Panc1 (cell line): ENCODE results near the gene POLR3B. TPM values are rescaled to one million over a fixed set of nuclear protein-coding genes. Genes with fewer than 3 reads are reported as not detected.

ENCODE experiments used
- ATAC-seq: fragments of 200-7000 bp; cut with Tn5 transposase; 2 replicates; pipeline ENCODE4 v1.9.1; 2020; ENCODE audit warnings: mild to moderate bottlenecking, moderate library complexity
- BruUV-seq: library from RNA; stranded (reverse); fragments of 400-500 nt; replicated peaks from 2 replicates; lab custom pipeline; 2021; lab: Mats Ljungman, UMichigan
- CTCF ChIA-PET: fragments of 300-600 bp; sonication (Branson Sonifier 250); formaldehyde crosslinking; loops from one replicate; lab custom pipeline; 2022; ENCODE audit warnings: antibody characterized with exemption; lab: Charles Lee
- POLR2A ChIA-PET: fragments of 300-600 bp; sonication (Branson Sonifier 250); formaldehyde crosslinking; loops from one replicate; lab custom pipeline; 2022; ENCODE audit warnings: antibody characterized with exemption; lab: Charles Lee
- DNase-seq: peaks from one replicate; pipeline ENCODE4 v3.0.0-alpha.2; 2010; ENCODE audit warnings: low read depth, low spot score
- H3K27ac ChIP-seq: 2 replicates; pipeline ENCODE4 v1.5.1; 2011; ENCODE audit warnings: mild to moderate bottlenecking, low read length, inconsistent platforms
- H3K27me3 ChIP-seq: fragments of 200-500 bp; sonication (Bioruptor generic); 2 replicates; pipeline ENCODE4 v1.6.0; 2014; ENCODE audit warnings: low read length, inconsistent platforms; ENCODE audit not compliant: control insufficient read depth, insufficient read depth
- H3K36me3 ChIP-seq: fragments of 200-500 bp; sonication (Bioruptor generic); 2 replicates; pipeline ENCODE4 v1.5.1; 2014; ENCODE audit warnings: inconsistent platforms, mild to moderate bottlenecking, low read length, moderate library complexity; ENCODE audit not compliant: control insufficient read depth, insufficient read depth
- H3K4me1 ChIP-seq: 2 replicates; pipeline ENCODE4 v1.5.1; 2011; ENCODE audit warnings: inconsistent platforms, mild to moderate bottlenecking, low read length, moderate library complexity; ENCODE audit not compliant: control insufficient read depth, insufficient read depth
- H3K4me3 ChIP-seq, 2 experiments: 2 replicates each; pipeline ENCODE4 v1.5.1; 2011 to 2012; ENCODE audit warnings: low read depth in 2 of 2, low read length in 2 of 2, mild to moderate bottlenecking in 2 of 2, inconsistent platforms in 1 of 2, moderate library complexity in 1 of 2
- H3K9me3 ChIP-seq: fragments of 200-500 bp; sonication (Bioruptor generic); 2 replicates; pipeline ENCODE4 v1.5.1; 2014; ENCODE audit warnings: low read depth, mild to moderate bottlenecking, inconsistent platforms, low read length, moderate library complexity; ENCODE audit not compliant: control insufficient read depth, insufficient read depth
- POLR2AphosphoS5 ChIP-seq: IDR thresholded peaks from 2 replicates; pipeline ENCODE4 v1.6.1; 2012; ENCODE audit warnings: mild to moderate bottlenecking, low read depth, low read length, moderate library complexity
- SIN3A ChIP-seq: IDR thresholded peaks from 2 replicates; pipeline ENCODE4 v1.6.1; 2012; ENCODE audit warnings: low read depth, mild to moderate bottlenecking, low read length, moderate library complexity, borderline replicate concordance; ENCODE audit not compliant: insufficient read depth
- TCF7L2 ChIP-seq: IDR thresholded peaks from 2 replicates; pipeline ENCODE4 v1.6.1; 2011; ENCODE audit warnings: mild to moderate bottlenecking, low read depth, low read length, inconsistent platforms
- in situ Hi-C: cut with HindIII; loops from 2 replicates; pipeline ENCODE4 v1.10.0; 2016; ENCODE audit warnings: low sequenced_read_pairs, low pct_unique_long_range_greater_than_20kb
- intact Hi-C: fragments of 100-400 bp; cut with micrococcal nuclease; formaldehyde crosslinking; loops from one replicate; pipeline ENCODE4 v1.10.0; 2022; ENCODE audit not compliant: unreplicated experiment
- total RNA-seq: library from RNA; stranded (reverse); gene quantifications from one replicate; pipeline ENCODE4 v1.2.1, GENCODE V29; 2021; ENCODE audit not compliant: unreplicated experiment
- TF ChIP-seq, protein P1 (sequence below): fragments of 450-650 bp; IDR thresholded peaks from 2 replicates; pipeline ENCODE4 v1.5.1; 2017; ENCODE audit warnings: mild to moderate bottlenecking
- TF ChIP-seq, protein P2 (sequence below), 2 experiments: IDR thresholded peaks; 2 replicates each; pipeline ENCODE4 v1.6.1; 2011 to 2012; ENCODE audit warnings: low read depth in 2 of 2, control low read depth in 1 of 2, low read length in 1 of 2, mild to moderate bottlenecking in 1 of 2, moderate library complexity in 1 of 2; ENCODE audit not compliant: insufficient read depth in 1 of 2

The POLR3B gene
- total RNA-seq, 1 experiment from 2014 or later = 8.2 TPM

DNA sequence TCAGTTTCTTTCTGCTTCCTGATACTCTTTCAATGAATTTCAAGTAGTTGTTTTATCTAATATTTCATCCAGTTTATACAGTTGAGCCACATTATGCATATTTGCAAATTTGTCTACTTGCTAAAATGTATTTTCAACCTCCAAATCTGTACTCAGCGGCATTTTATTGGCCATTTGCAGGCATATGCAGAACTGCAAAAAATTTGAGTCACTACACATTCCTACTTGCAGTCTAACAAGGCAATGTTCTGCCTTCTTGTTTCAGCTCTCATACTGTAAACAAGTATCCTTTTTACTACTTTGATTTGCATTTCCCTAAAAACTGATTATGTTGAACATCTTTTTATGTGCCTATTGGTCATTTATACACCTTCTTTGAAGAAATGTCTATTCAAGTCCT is 55.0 kb downstream of the POLR3B start:
- BruUV-seq = no TSS peak
- intact Hi-C loops = no loop called here
- CTCF ChIA-PET = no interaction called here

DNA sequence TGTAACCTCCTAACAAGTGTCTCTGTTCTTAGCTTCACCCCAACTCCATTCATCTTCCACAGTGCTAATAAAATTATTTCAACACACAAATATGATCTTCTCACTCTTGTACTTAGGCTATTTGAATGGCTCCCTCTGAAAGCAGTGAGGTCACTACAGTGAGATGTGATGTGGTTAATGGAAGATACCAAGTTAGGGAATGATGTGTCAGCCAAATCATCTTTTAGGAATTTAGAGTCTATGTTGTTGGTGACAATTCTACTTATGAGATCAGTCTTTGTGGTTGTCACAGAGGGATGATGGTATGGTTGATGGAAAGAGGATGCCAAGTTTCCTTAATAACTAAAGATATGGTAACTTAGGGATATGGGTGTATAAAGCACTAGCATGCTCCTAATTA is 57.6 kb downstream of the POLR3B start:
- BruUV-seq = no TSS peak
- Histone ChIP-seq H3K27me3 (no peaks in the 10 kb centered on the region), H3K36me3 (no peaks in the 10 kb centered on the region; the same call in 1 of the 2 replicates), H3K4me3 (no peak overlapping the region), H3K9me3 (no peaks in the 10 kb centered on the region), H3K27ac (no peak overlapping the region), H3K4me1 (no peaks in the 10 kb centered on the region)
- POLR2A ChIA-PET = no interaction called here
- no peak for ATAC-seq
- CTCF ChIA-PET = no interaction called here
- TF ChIP-seq POLR2AphosphoS5 (no peak), TCF7L2 (no peak), SIN3A (no peak)
- TF ChIP-seq, protein P1, sequence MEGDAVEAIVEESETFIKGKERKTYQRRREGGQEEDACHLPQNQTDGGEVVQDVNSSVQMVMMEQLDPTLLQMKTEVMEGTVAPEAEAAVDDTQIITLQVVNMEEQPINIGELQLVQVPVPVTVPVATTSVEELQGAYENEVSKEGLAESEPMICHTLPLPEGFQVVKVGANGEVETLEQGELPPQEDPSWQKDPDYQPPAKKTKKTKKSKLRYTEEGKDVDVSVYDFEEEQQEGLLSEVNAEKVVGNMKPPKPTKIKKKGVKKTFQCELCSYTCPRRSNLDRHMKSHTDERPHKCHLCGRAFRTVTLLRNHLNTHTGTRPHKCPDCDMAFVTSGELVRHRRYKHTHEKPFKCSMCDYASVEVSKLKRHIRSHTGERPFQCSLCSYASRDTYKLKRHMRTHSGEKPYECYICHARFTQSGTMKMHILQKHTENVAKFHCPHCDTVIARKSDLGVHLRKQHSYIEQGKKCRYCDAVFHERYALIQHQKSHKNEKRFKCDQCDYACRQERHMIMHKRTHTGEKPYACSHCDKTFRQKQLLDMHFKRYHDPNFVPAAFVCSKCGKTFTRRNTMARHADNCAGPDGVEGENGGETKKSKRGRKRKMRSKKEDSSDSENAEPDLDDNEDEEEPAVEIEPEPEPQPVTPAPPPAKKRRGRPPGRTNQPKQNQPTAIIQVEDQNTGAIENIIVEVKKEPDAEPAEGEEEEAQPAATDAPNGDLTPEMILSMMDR = no peak
- TF ChIP-seq, protein P2, sequence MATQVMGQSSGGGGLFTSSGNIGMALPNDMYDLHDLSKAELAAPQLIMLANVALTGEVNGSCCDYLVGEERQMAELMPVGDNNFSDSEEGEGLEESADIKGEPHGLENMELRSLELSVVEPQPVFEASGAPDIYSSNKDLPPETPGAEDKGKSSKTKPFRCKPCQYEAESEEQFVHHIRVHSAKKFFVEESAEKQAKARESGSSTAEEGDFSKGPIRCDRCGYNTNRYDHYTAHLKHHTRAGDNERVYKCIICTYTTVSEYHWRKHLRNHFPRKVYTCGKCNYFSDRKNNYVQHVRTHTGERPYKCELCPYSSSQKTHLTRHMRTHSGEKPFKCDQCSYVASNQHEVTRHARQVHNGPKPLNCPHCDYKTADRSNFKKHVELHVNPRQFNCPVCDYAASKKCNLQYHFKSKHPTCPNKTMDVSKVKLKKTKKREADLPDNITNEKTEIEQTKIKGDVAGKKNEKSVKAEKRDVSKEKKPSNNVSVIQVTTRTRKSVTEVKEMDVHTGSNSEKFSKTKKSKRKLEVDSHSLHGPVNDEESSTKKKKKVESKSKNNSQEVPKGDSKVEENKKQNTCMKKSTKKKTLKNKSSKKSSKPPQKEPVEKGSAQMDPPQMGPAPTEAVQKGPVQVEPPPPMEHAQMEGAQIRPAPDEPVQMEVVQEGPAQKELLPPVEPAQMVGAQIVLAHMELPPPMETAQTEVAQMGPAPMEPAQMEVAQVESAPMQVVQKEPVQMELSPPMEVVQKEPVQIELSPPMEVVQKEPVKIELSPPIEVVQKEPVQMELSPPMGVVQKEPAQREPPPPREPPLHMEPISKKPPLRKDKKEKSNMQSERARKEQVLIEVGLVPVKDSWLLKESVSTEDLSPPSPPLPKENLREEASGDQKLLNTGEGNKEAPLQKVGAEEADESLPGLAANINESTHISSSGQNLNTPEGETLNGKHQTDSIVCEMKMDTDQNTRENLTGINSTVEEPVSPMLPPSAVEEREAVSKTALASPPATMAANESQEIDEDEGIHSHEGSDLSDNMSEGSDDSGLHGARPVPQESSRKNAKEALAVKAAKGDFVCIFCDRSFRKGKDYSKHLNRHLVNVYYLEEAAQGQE (IDR thresholded peaks at IDR 0.05; ENCODE audit: insufficient read depth in 1 of 2, low read depth in 2 of 2, low read length in 1 of 2) = no peak
- in situ Hi-C loops (no loop called here), intact Hi-C loops (no loop called here)
- no peak for DNase-seq

More for the DNA sequence above, 55.0 kb downstream of the POLR3B start:
- Histone ChIP-seq H3K4me1 (no peaks in the 10 kb centered on the region), H3K4me3 (no peak overlapping the region), H3K27ac (no peak overlapping the region), H3K9me3 (no peaks in the 10 kb centered on the region), H3K27me3 (no peaks in the 10 kb centered on the region), H3K36me3 (no peaks in the 10 kb centered on the region; the same call in 1 of the 2 replicates)
- in situ Hi-C loops = no loop called here
- POLR2A ChIA-PET = no interaction called here
- no peak for TF ChIP-seq POLR2AphosphoS5
- TF ChIP-seq, protein P1 = no peak
- TF ChIP-seq, protein P2 (IDR thresholded peaks at IDR 0.05; ENCODE audit: insufficient read depth in 1 of 2, low read depth in 2 of 2, low read length in 1 of 2) = no peak
- TF ChIP-seq TCF7L2 = no peak
- TF ChIP-seq SIN3A = no peak
- ATAC-seq = no peak
- DNase-seq = no peak
